HEK293T (cell line): ENCODE data around the gene GTF2IRD1.

ENCODE experiments used
- ARNT ChIP-seq: fragments of 450-650 bp; IDR thresholded peaks from 2 replicates; pipeline ENCODE4 v1.6.1; 2017; ENCODE audit warnings: mild to moderate bottlenecking
- BHLHE40 ChIP-seq: fragments of 450-650 bp; IDR thresholded peaks from 2 replicates; pipeline ENCODE4 v1.6.1; 2016; ENCODE audit warnings: mild to moderate bottlenecking, moderate library complexity, borderline replicate concordance
- CTBP1 ChIP-seq: fragments of 450-650 bp; IDR thresholded peaks from 2 replicates; pipeline ENCODE4 v1.6.1; 2016; ENCODE audit warnings: borderline replicate concordance
- ELF4 ChIP-seq: fragments of 450-650 bp; IDR thresholded peaks from 2 replicates; pipeline ENCODE4 v1.6.1; 2017; ENCODE audit warnings: antibody characterized with exemption
- FOXK2 ChIP-seq: fragments of 450-650 bp; IDR thresholded peaks from 2 replicates; pipeline ENCODE4 v1.6.1; 2016; ENCODE audit warnings: mild to moderate bottlenecking
- FOXM1 ChIP-seq: fragments of 450-650 bp; IDR thresholded peaks from 2 replicates; pipeline ENCODE4 v1.6.1; 2017; ENCODE audit warnings: mild to moderate bottlenecking, borderline replicate concordance
- L3MBTL2 ChIP-seq: fragments of 450-650 bp; conservative IDR thresholded peaks from 2 replicates; pipeline ENCODE4 v1.6.1; 2016; ENCODE audit warnings: mild to moderate bottlenecking
- SUZ12 ChIP-seq: fragments of 450-650 bp; IDR thresholded peaks from 2 replicates; pipeline ENCODE4 v1.6.1; 2016; ENCODE audit warnings: mild to moderate bottlenecking
- TARDBP ChIP-seq: fragments of 450-650 bp; IDR thresholded peaks from 2 replicates; pipeline ENCODE4 v1.6.1; 2016
- TF ChIP-seq, protein P1 (sequence below): fragments of 450-650 bp; IDR thresholded peaks from 2 replicates; pipeline ENCODE4 v1.6.1; 2016

DNA sequence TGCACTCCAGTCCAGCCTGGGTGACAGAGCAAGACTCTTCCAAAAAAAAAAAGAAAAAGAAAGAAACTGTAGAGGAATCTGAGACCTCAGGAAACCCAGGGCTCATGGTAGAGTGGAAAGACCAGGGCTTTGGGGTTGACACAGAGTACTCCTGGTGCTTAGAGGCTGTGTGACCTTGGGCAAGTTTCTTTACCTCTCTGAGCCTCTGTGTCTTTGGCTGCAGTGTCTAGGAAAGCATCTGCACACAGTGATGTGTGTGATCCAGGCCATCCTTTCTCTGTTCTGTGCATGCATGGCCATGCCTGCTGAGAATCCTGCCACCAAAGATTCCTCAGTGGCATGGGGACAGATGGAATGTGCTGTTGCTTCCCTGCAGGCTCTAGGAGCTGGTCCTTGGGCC, 132.1 kb downstream of the GTF2IRD1 start:
- TF ChIP-seq BHLHE40 (no peak), ELF4 (no peak), CTBP1 (no peak), TARDBP (no peak), L3MBTL2 (no peak), FOXK2 (no peak), ARNT (no peak), FOXM1 (no peak), SUZ12 (no peak)
- TF ChIP-seq, protein P1, sequence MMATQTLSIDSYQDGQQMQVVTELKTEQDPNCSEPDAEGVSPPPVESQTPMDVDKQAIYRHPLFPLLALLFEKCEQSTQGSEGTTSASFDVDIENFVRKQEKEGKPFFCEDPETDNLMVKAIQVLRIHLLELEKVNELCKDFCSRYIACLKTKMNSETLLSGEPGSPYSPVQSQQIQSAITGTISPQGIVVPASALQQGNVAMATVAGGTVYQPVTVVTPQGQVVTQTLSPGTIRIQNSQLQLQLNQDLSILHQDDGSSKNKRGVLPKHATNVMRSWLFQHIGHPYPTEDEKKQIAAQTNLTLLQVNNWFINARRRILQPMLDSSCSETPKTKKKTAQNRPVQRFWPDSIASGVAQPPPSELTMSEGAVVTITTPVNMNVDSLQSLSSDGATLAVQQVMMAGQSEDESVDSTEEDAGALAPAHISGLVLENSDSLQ = no peak
